HCT116 (cell line): ENCODE data around the gene HOXC12. TPM values are rescaled to one million over a fixed set of nuclear protein-coding genes. Genes with fewer than 3 reads are reported as not detected.

Experiments
- microRNA counts: library from miRNA; unstranded; fragments of <30 nt; microRNA quantifications from one replicate; lab custom pipeline; 2015
- microRNA-seq: library from miRNA; unstranded; fragments of <30 nt; microRNA quantifications from one replicate; pipeline ENCODE4, GENCODE V29; 2016; ENCODE audit warnings: borderline number of aligned reads
- total RNA-seq: library from RNA; stranded (reverse); gene quantifications from one replicate; pipeline ENCODE4 v1.2.1, GENCODE V29; 2021; ENCODE audit not compliant: unreplicated experiment

The HOXC12 gene
- total RNA-seq, 1 experiment from 2014 or later: not detected

MicroRNAs within 50 kb of the gene (microRNA counts, 767-probe panel; counts per million panel counts)
- not detected for microRNA hsa-miR-196a-5p (lab: Ali Mortazavi, UCI)

Small RNAs within 50 kb of the gene (microRNA-seq; reads per million reads assigned to microRNA genes)
- gene MIR196A2: 599 reads per million, percentile 78 among the genes with 10 or more reads in this experiment

Other genes starting within 250 kb of the HOXC12 start
- 42.6 TPM for gene CALCOCO1, start 227.5 kb upstream of the HOXC12 start, total RNA-seq
- not detected for gene CISTR, start 202.9 kb upstream of the HOXC12 start, total RNA-seq
- 3.8 TPM for gene HOXC13, start 16.1 kb upstream of the HOXC12 start, total RNA-seq
- gene HOXC11, start 18.2 kb downstream of the HOXC12 start, total RNA-seq: 0.22 TPM
- 0.25 TPM for gene HOTAIR, start 20.1 kb downstream of the HOXC12 start, total RNA-seq
- gene HOXC10, start 30.2 kb downstream of the HOXC12 start, total RNA-seq: 3.8 TPM
- 11.3 TPM for gene HOXC9, start 45.3 kb downstream of the HOXC12 start, total RNA-seq
- 0.98 TPM for gene HOXC8, start 54.1 kb downstream of the HOXC12 start, total RNA-seq
- 3.1 TPM for gene HOXC6, start 73.5 kb downstream of the HOXC12 start, total RNA-seq
- gene HOXC5, start 78.1 kb downstream of the HOXC12 start, total RNA-seq: 1.1 TPM
- gene HOXC4, start 98.9 kb downstream of the HOXC12 start, total RNA-seq: 1.5 TPM
- gene SMUG1, start 234.1 kb downstream of the HOXC12 start, total RNA-seq: 43.6 TPM